Caco-2 (cell line): ENCODE data around the gene HOXA5. TPM values are rescaled to one million over a fixed set of nuclear protein-coding genes. Genes with fewer than 3 reads are reported as not detected.

Source experiments
- BruUV-seq: library from RNA; stranded (reverse); fragments of 400-500 nt; replicated peaks from 2 replicates; lab custom pipeline; 2021; lab: Mats Ljungman, UMichigan
- CTCF ChIA-PET: fragments of 300-600 bp; sonication (Branson Sonifier 250); formaldehyde crosslinking; loops from one replicate; lab custom pipeline; 2022; ENCODE audit warnings: antibody characterized with exemption; lab: Charles Lee
- POLR2A ChIA-PET: fragments of 300-600 bp; sonication (Branson Sonifier 250); formaldehyde crosslinking; loops from one replicate; lab custom pipeline; 2022; ENCODE audit warnings: antibody characterized with exemption; lab: Charles Lee
- DNase-seq, 2 experiments: peaks; one replicate each; pipeline versions ENCODE4 v3.0.0 to v3.0.0-alpha.2; 2020 to 2022
- H3K27me3 ChIP-seq: replicated peaks from 2 replicates; pipeline ENCODE4 v1.6.0; 2011; ENCODE audit warnings: low read length; ENCODE audit not compliant: control insufficient read depth, insufficient read depth
- H3K36me3 ChIP-seq: 2 replicates; pipeline ENCODE4 v1.5.1; 2011; ENCODE audit warnings: low read length; ENCODE audit not compliant: control insufficient read depth, insufficient read depth
- H3K4me1 ChIP-seq: fragments of 250-450 bp; sonication (Bioruptor Pico); 2 replicates; pipeline ENCODE4 v1.5.1; 2020; ENCODE audit warnings: mild to moderate bottlenecking
- H3K4me3 ChIP-seq: 2 replicates; pipeline ENCODE4 v1.5.1; 2011; ENCODE audit warnings: low read depth, mild to moderate bottlenecking, control low read depth, low read length
- H3K9me3 ChIP-seq: fragments of 250-450 bp; sonication (Bioruptor Pico); 2 replicates; pipeline ENCODE4 v1.5.1; 2020; ENCODE audit warnings: mild to moderate bottlenecking, moderate library complexity
- H3K27ac Mint-ChIP-seq: one replicate; pipeline ENCODE4 v1.8.0; 2022; ENCODE audit warnings: mixed read lengths; ENCODE audit not compliant: unreplicated experiment
- H3K27me3 Mint-ChIP-seq: one replicate; pipeline ENCODE4 v1.8.0; 2022; ENCODE audit warnings: mixed read lengths; ENCODE audit not compliant: insufficient read depth, unreplicated experiment
- H3K36me3 Mint-ChIP-seq: one replicate; pipeline ENCODE4 v1.8.0; 2022; ENCODE audit warnings: mild to moderate bottlenecking, mixed read lengths; ENCODE audit not compliant: insufficient read depth, unreplicated experiment
- H3K4me1 Mint-ChIP-seq: one replicate; pipeline ENCODE4 v1.8.0; 2022; ENCODE audit warnings: low read depth, mixed read lengths; ENCODE audit not compliant: unreplicated experiment
- H3K4me3 Mint-ChIP-seq: one replicate; pipeline ENCODE4 v1.8.0; 2022; ENCODE audit warnings: mild to moderate bottlenecking, moderate library complexity, mixed read lengths; ENCODE audit not compliant: unreplicated experiment
- H3K9me3 Mint-ChIP-seq: one replicate; pipeline ENCODE4 v1.8.0; 2022; ENCODE audit warnings: mixed read lengths; ENCODE audit not compliant: unreplicated experiment
- CTCF ChIP-seq, 2 experiments: fragments of 200-600 bp in 1 of 2; IDR thresholded peaks; 1 replicate in 1 of 2; 2 replicates in 1 of 2; pipeline versions ENCODE4 v1.5.1 to v1.8.0; 2011 to 2022; ENCODE audit warnings: antibody characterized with exemption in 1 of 2, control low read depth in 1 of 2, inconsistent platforms in 1 of 2, low read depth in 1 of 2, low read length in 1 of 2, mild to moderate bottlenecking in 1 of 2, moderate library complexity in 1 of 2; ENCODE audit not compliant: insufficient read depth in 1 of 2, severe bottlenecking in 1 of 2, unreplicated experiment in 1 of 2
- intact Hi-C: fragments of 100-400 bp; cut with micrococcal nuclease; formaldehyde crosslinking; loops from one replicate; pipeline ENCODE4 v1.10.0; 2022; ENCODE audit not compliant: unreplicated experiment
- total RNA-seq: library from RNA; stranded (reverse); gene quantifications from 2 replicates; pipeline ENCODE4 v1.2.3, GENCODE V29; 2022

Gene HOXA5
- total RNA-seq, 1 experiment from 2014 or later: 4.9 TPM

DNA sequence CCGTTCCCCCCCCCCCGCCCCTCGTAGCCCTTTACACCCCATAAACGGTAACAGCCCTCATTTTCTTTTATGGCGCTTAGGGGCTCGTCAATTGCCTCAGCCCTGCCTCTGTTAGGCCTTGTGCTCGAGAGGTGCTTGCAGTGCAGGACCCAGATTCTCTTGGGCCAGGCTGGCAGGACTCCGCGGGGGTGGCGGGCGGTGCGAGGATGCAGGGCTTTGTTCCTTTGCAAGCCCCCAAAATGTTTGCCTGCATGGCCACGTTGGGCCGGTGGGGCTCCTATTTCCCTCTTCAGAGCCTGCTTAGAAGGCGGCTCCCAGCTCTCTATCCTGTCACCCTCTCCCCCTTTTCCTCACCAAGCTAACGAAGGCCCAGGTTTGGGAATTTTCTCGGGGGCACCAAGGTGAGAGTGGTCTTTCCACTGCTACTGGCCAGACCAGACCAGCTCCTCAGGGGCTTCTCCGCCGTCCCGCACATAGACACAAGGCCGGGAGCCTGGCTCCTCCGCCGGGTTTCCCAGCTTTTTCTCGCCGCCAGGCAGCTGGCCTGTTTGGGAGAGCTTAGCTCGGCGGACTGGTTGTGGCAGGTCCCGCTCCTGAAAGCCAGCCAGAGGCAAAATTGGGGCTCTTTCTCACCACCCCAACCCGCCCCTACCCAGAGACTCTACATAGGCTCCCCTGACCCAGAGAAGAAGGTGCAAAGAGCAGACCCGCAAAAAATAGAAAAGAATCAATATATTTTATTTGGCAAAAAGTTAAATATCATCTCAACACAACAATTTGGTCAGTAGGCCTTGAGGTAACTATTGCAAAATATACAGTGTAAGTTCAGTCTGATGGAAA, 18.5 kb upstream of the HOXA5 start:
- no peaks in the 10 kb centered on the region for H3K9me3 Mint-ChIP-seq
- no TSS peak for BruUV-seq
- POLR2A ChIA-PET: interaction anchor here (0.7 kb wide), 1 partner anchor 46 kb away, joined by 3 read pairs; no protein-coding TSS in a partner anchor
- H3K4me3 Mint-ChIP-seq: peak overlapping the region; percentile 9
- Histone ChIP-seq H3K4me3 (no peak overlapping the region), H3K27me3 (no peaks in the 10 kb centered on the region), H3K9me3 (no peaks in the 10 kb centered on the region), H3K36me3 (no peaks in the 10 kb centered on the region), H3K4me1 (peaks cover 7% of the 10 kb centered on the region)
- peak in 1 of 2 experiments; percentile 30 for DNase-seq
- no peak overlapping the region for H3K27ac Mint-ChIP-seq
- intact Hi-C loops: loop anchor here (1.0 to 10.0 kb wide), 6 partner anchors 11 to 1267 kb away; partner anchors contain the start of genes CBX3, HNRNPA2B1 and SKAP2
- peaks cover 14% of the 10 kb centered on the region for H3K4me1 Mint-ChIP-seq
- TF ChIP-seq CTCF (IDR thresholded peaks at IDR 0.05; ENCODE audit: insufficient read depth in 1 of 2, low read depth in 1 of 2, low read length in 1 of 2, severe bottlenecking in 1 of 2, unreplicated experiment in 1 of 2): no peak
- CTCF ChIA-PET: interaction anchor here (0.7 to 2.8 kb wide), 8 partner anchors 12 to 1496 kb away, joined by 3 to 51 read pairs (median 7); no protein-coding TSS in a partner anchor
- H3K27me3 Mint-ChIP-seq: no peaks in the 10 kb centered on the region
- peaks cover 5% of the 10 kb centered on the region for H3K36me3 Mint-ChIP-seq

GRCh38 chr7:27161214-27161720, 17.8 kb upstream of the HOXA5 start:
- H3K36me3 Mint-ChIP-seq: peaks cover 8% of the 10 kb centered on the region
- intact Hi-C loops: loop anchor here (1.0 to 10.0 kb wide), 6 partner anchors 10 to 1266 kb away; partner anchors contain the start of genes CBX3, HNRNPA2B1 and SKAP2
- H3K9me3 Mint-ChIP-seq: no peaks in the 10 kb centered on the region
- Histone ChIP-seq H3K4me3 (peak overlapping the region; percentile 73), H3K9me3 (no peaks in the 10 kb centered on the region), H3K4me1 (peaks cover 7% of the 10 kb centered on the region), H3K36me3 (no peaks in the 10 kb centered on the region), H3K27me3 (no peaks in the 10 kb centered on the region)
- CTCF ChIA-PET: interaction anchor here (0.6 to 2.8 kb wide), 25 partner anchors 9 to 1496 kb away, joined by 3 to 51 read pairs (median 4); partner anchors contain the start of genes HOXA3 and SKAP2
- H3K27ac Mint-ChIP-seq: no peak overlapping the region
- BruUV-seq: no TSS peak
- H3K4me3 Mint-ChIP-seq: peak overlapping the region; percentile 77
- peaks cover 14% of the 10 kb centered on the region for H3K4me1 Mint-ChIP-seq
- DNase-seq: peak in 1 of 2 experiments; percentile 36
- no peak for TF ChIP-seq CTCF (IDR thresholded peaks at IDR 0.05; ENCODE audit: insufficient read depth in 1 of 2, low read depth in 1 of 2, low read length in 1 of 2, severe bottlenecking in 1 of 2, unreplicated experiment in 1 of 2)
- no peaks in the 10 kb centered on the region for H3K27me3 Mint-ChIP-seq
- POLR2A ChIA-PET: interaction anchor here (0.6 to 1.3 kb wide), 5 partner anchors 30 to 296 kb away, joined by 3 to 10 read pairs (median 3); partner anchors contain the start of gene HOXA4
